GM08714 (cell line): ENCODE measurements around the gene C3orf85.

ENCODE experiments used
- H3K4me3 ChIP-seq: fragments of 200-500 bp; sonication (Bioruptor generic); 2 replicates; pipeline ENCODE4 v1.5.1; 2014; ENCODE audit warnings: mild to moderate bottlenecking, low read length, inconsistent platforms
- ZNF274 ChIP-seq: IDR thresholded peaks from 2 replicates; pipeline ENCODE4 v1.6.1; 2012; ENCODE audit warnings: mild to moderate bottlenecking, low read depth, low read length

C3orf85 gene, protein sequence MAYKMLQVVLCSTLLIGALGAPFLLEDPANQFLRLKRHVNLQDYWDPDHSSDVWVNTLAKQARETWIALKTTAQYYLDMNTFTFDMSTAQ

DNA sequence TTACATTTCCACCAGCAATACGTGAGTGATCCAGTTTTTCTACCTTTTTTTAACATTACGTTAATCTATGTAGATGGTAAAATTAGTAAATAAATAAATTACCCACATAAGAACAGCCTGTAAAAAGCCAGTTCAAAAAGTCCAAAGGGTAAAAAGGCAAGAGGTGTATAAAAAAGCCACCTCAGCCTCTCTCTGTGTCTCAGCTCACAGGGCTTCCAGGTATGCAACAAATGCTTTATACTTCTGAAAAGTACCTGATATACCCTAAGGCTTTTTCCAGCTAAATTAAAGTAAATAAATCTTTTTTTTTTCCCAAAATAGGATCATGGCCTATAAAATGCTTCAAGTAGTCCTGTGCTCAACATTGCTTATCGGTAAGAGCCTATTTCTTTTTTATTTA lies at the start of gene C3orf85:
Gene C3orf85 (plus strand): TSS at position 197 of the 400 bp plus-strand sequence. CDS start 129 bp downstream, at position 326.
- H3K4me3 ChIP-seq: no peak within 1 kb of the TSS
- TF ChIP-seq ZNF274: no peak

DNA sequence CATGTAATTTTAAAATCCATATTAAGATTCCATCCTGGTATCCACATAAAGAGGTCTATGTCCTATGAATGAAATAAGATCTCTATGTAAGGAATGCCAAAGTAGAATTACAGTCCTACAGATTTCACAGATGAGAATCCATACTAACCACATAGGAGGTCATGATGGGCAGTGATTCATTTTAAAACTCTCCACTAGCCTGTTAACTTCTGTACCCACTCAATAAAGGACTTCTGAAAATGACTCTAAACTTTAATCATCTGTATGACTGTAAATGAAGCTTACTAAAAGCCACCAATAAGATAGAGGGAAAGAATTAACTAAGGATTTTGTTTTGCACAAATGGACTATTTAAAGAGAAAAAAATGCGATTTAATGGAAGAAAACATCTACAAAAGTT lies 47.3 kb upstream of the C3orf85 start:
- H3K4me3 ChIP-seq: no peak overlapping the region
- TF ChIP-seq ZNF274: no peak

DNA sequence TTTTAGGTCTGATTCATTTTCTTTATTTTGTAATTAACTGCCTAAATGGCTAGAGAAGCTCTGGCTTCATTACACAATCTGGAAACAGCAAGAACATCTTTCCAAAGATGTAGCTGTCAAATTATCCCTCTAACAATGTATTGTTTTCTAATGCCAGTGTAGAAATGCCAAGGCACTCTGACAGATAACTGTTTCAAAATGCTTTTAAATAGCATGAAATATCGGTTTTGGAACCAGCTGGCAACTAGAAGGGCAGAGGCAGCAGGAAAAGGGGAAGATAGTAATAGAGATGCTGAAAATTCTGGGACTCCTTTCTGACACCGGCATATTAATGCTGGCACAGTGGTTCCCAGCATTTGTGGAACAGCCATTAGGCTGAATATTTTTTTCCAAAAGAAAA lies 44.7 kb upstream of the C3orf85 start:
- TF ChIP-seq ZNF274: no peak
- H3K4me3 ChIP-seq: no peak overlapping the region

DNA sequence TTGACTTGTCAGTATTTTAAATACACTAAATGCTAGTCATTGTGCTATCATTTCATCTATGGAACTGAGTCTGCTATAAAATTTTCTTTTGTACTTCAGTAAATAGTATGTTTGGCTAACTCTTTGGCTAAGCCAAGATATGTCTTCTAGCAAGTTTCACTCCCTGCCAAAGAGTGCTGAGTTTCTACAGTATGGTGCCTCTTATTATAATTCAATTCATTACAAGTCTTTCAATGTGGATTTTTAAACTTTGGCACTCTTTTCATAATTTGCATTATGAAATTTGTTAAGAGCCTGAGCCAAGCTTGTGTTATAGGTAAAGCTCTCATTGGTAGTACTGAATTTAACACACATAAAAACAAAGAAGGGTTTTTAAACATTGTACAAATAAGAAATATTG lies 43.0 kb upstream of the C3orf85 start:
- TF ChIP-seq ZNF274: no peak
- no peak overlapping the region for H3K4me3 ChIP-seq

DNA sequence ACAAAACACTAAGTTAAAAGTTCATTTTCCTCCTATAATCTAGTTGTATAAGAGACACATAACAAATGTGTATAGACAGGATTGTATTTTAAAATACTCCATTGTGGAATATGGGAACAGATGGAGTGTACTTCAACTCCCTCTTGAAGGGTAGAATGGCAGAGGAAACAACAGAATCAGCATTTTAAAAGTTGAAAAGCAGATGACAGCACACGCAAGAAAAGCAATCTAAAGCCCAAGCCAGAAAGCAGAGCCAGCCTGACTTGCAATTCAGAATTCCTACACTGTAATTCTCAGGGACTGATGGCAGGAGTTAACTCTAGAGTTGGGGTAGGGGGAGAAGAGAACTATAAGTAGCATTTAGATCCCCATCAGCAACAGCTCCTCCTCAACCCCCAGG lies 41.4 kb upstream of the C3orf85 start:
- TF ChIP-seq ZNF274: no peak

DNA sequence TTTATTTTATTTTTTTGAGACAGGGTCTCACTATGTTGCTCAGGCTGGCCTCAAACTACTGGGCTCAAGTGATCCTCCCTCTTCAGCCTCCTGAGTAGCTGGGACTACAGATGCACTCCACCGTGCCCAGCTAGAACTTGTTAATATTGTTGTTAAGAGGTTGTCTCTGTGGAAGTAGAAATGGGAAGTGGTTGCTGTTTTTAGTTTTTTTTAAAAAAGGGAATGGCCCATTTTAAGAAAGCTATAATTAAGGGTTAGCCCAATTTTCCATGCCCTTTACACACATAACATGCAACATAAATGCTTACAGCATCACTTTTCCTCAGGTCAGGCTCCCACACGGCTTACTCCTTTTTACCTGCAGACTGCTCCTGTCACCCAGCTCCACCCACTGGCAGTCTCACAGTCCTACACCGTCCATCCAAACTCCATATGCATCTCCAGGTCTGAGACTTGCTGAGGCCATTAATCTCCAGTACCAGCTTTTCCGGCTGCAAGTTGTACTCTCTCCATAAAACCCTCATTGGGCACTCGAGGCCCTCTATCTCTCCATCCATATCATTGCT lies 38.4 kb upstream of the C3orf85 start:
- no peak for TF ChIP-seq ZNF274

More for the DNA sequence above, 41.4 kb upstream of the C3orf85 start:
- no peak overlapping the region for H3K4me3 ChIP-seq

DNA sequence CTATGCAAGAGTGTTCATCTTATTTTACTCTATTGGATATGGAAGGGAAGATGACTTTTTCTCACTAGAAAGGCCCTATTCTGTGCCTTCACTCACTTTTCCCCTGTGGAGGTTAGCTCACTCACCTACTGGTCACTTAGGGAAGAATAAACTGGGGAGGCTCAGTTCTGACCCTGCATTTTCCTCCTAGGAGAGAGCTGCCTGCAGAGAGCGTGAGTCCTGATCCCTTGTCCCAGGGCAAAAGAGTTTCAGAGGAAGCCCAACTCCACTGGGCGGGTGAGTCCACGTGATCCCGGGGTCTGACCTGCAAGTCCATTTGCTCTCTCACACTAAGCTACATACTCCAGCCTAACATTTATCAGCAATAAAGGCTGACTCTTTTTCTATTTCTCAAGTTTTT lies 26.9 kb upstream of the C3orf85 start:
- no peak for TF ChIP-seq ZNF274
- H3K4me3 ChIP-seq: no peak overlapping the region

More for the DNA sequence above, 38.4 kb upstream of the C3orf85 start:
- H3K4me3 ChIP-seq: no peak overlapping the region

DNA sequence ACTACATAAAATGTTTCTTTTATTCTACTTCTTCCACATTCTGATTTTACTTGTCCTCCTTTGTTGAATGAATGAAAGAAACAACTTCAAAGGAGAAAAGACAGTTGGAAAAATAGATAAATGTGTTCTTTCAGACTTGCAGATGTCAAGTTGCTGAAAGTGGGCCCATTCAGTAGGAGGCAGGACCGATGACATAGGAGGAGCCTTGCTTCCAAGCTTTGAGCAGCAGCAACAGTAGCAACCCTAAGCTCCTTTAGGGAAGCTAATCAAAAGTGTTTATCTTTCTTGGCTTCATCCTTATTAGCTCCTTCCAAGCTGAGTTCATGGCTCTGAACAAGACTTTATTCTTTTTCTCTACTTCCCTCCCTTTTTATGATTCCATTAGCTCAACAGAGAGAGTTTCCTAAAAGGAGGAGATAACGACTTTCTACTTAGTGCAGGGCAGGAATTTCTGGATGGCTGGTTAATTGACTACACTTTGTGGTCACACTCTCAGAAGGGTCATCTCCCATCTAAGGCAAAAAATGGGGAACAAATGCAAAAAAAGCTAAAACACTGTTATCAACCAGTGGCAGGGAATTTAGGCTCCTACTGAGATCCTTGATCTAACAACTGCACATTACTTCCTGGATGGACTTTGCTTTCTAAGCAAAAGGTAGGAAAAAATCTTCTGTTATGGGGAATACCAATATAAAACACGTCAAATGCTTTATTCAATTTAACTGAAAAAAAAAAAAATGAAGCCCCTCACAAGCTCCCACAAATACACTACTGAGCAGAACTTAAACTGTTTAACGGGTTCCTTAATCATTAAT lies 23.4 kb upstream of the C3orf85 start:
- no peak for TF ChIP-seq ZNF274
- no peak overlapping the region for H3K4me3 ChIP-seq

DNA sequence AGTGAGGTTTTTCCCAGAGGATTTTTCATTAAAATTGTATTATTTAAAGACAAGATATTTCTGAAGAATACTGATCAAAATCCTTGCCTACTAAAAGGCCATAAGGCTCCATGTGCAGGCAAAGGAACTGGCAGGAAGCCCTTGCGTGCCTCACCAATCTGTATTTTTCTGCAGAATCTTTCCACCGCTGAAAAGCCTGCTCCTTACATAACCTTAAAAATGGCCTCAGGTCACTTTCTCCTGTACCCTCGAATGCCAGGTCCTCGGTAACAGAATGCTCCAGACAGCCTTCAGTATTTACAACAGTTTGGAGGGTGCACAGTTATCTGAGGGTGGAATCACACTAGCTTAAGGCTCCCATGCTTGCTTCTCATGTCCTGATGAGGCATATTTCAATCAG lies 21.8 kb upstream of the C3orf85 start:
- TF ChIP-seq ZNF274: no peak
- no peak overlapping the region for H3K4me3 ChIP-seq

DNA sequence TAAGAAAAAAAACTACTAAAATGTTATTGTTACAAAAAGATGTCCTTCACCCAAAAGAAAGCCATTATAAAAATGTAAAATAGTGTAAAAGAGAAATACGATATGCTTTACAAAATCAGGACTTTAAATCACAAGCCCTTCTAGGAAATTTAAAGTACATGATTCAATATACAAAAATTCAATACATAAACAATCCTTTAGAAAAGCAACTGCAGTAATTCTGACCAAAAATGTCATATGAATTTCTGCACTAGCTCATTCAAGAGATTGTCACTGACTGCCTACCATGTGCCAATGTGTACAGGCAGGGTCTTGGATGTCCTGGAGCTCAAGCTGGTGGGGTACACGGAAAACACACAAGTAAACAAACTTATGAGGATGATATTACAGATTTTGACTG lies 21.1 kb upstream of the C3orf85 start:
- no peak overlapping the region for H3K4me3 ChIP-seq
- TF ChIP-seq ZNF274: no peak

DNA sequence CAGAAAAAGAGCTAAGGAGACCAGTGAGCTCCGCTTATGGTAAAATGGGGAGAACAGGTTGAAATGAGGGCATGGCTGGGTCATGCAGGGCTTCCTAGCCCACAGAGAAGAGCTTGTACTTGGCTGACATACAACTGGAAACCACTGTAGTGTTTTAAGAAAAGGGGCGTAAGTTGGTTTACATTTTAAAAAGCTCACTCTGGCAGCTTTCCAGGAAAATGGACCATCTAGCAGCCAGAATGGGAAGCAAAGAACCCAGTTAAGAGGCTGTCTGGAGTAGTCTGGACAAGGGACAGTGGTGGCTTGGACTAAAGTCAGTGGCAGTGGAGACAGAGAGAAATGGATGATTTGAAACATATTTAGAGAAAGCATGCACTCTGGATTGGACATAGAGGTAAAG lies 20.5 kb upstream of the C3orf85 start:
- TF ChIP-seq ZNF274: no peak

DNA sequence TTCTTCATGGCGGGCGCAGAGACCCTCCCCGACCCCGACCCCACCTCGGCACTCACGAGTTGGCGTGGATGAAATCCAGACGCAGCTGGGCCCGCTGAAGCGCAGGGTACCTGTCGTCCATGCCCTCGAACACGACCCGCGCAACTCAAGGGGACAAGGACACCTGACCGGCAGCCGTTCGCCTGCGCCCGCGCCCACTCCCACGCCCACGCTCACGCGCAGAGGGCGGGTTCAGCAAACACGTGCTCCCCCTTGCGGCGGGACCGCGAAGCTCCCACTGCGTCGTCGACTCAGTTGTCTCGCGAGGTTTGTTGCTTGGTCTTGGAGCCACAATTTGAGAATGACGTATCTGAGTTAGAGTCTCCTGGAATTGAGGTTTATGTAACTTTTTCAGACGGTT lies 18.6 kb upstream of the C3orf85 start, which contains the start of gene MORC1:
Gene MORC1 (minus strand): TSS at position 196 of the 400 bp plus-strand sequence. CDS start 75 bp downstream, at position 121.
- no peak within 1 kb of the TSS for H3K4me3 ChIP-seq
- no peak for TF ChIP-seq ZNF274

More for the DNA sequence above, 20.5 kb upstream of the C3orf85 start:
- H3K4me3 ChIP-seq: no peak overlapping the region

DNA sequence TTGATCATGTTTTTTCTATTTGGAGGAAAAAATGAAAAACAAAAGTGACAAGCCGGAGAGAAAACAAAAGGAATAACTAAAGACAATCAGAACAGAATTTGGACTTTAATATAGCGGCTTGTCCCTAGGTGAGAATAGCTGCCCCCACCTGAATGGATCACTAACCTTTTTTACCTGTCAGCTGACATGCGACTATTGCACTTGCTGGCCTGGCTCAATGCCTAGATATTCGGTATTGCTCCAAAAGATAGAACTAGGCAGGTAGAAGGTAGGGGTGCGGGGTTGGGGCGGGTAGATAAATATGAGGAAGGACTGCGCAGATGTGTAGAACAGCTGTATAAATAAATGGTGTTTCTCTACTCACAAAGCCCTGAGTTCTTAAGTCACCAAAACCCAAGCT lies 17.9 kb upstream of the C3orf85 start:
- H3K4me3 ChIP-seq: no peak overlapping the region
- no peak for TF ChIP-seq ZNF274

DNA sequence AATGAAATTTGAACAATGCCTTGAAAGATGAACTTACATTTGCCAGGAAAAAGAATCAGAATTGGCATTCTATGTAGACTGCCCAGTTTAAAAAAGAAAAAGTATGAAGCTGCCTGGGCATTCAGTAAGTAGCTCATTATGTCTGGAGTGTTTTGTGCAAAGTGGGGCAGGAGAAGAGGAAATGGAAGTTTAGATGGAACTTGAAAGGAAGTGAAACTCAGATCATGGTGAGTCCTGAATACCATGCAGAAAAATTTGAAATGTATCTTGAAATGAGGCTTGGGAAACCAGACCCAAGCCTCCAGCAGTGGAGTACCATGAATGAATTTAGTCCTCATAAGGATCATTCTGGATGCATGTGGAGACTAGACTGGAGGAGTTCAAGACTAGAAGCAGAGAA lies 13.8 kb upstream of the C3orf85 start:
- TF ChIP-seq ZNF274: no peak

DNA sequence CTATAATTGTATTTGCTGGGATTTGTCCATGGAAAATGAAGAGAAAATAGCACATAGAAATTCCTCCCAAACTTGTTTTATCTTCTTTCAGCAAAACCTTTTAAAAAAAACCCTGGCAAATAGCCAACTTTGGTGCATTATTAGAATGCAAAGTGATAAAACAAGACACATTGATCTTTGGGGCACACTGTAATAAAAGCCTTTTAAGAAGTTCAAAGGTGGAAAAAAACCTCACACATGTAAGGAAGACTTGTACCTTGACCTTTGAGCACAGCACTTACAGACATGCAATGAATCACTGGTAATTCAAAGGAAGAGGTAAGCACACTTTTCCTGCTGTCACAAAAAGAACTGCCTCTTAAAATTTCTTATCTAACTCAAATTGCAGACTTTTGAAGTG lies 10.6 kb upstream of the C3orf85 start:
- no peak overlapping the region for H3K4me3 ChIP-seq
- TF ChIP-seq ZNF274: no peak

More for the DNA sequence above, 13.8 kb upstream of the C3orf85 start:
- no peak overlapping the region for H3K4me3 ChIP-seq
